HUES64 (cell line): ENCODE measurements around the gene ANTXR1.

Experiments used
- H3K27ac ChIP-seq: 2 replicates; pipeline ENCODE4 v1.7.0; 2013; ENCODE audit warnings: low read depth, low read length, inconsistent platforms
- H3K27me3 ChIP-seq: 2 replicates; pipeline ENCODE4 v1.6.1; 2013; ENCODE audit warnings: mild to moderate bottlenecking, low read length; ENCODE audit not compliant: insufficient read depth
- H3K36me3 ChIP-seq: 2 replicates; pipeline ENCODE4 v1.6.1; 2013; ENCODE audit warnings: mild to moderate bottlenecking, low read length; ENCODE audit not compliant: insufficient read depth
- H3K4me1 ChIP-seq: 2 replicates; pipeline ENCODE4 v1.6.1; 2013; ENCODE audit warnings: mild to moderate bottlenecking, low read length, moderate library complexity; ENCODE audit not compliant: insufficient read depth
- H3K4me3 ChIP-seq: 2 replicates; pipeline ENCODE4 v1.5.1; 2013; ENCODE audit warnings: mild to moderate bottlenecking, low read length, moderate library complexity
- H3K9ac ChIP-seq: 2 replicates; pipeline ENCODE4 v1.6.1; 2013; ENCODE audit warnings: mild to moderate bottlenecking, low read depth, low read length
- H3K9me3 ChIP-seq: 2 replicates; pipeline ENCODE4 v1.6.1; 2013; ENCODE audit warnings: low read depth, low read length; ENCODE audit not compliant: insufficient read depth
- WGBS: fragments of 150-250, 120-280 bp; methylation state at CpG from one replicate; pipeline ENCODE4 v1.1.7; 2013; ENCODE audit warnings: missing lambda C conversion rate; 5-methylcytosine and 5-hydroxymethylcytosine counted together

The ANTXR1 gene

GRCh38 chr2:69156624-69157023 is 143.6 kb downstream of the ANTXR1 start:
- H3K27me3 ChIP-seq, result no peaks in the 10 kb centered on the region
- H3K9ac ChIP-seq, result no peak overlapping the region
- H3K36me3 ChIP-seq, result 0 out of 2 replicates have a peak, but pooled peaks cover 11% of the 10 kb centered on the region
- H3K27ac ChIP-seq, result no peak overlapping the region
- no peaks in the 10 kb centered on the region for H3K9me3 ChIP-seq
- WGBS, result 93% methylated on average over 10 of the region's 10 CpGs
- H3K4me3 ChIP-seq, result no peak overlapping the region
- H3K4me1 ChIP-seq, result peaks cover 15% of the 10 kb centered on the region

GRCh38 chr2:69157441-69157840 is 144.5 kb downstream of the ANTXR1 start:
- Histone ChIP-seq H3K27ac (no peak overlapping the region), H3K4me1 (peaks cover 23% of the 10 kb centered on the region), H3K9me3 (no peaks in the 10 kb centered on the region), H3K4me3 (no peak overlapping the region), H3K9ac (no peak overlapping the region), H3K27me3 (no peaks in the 10 kb centered on the region), H3K36me3 (0 out of 2 replicates have a peak, but pooled peaks cover 7% of the 10 kb centered on the region)
- 88% methylated on average over 3 of the region's 3 CpGs for WGBS

GRCh38 chr2:69159986-69160385 is 147.0 kb downstream of the ANTXR1 start:
- no peak overlapping the region for H3K27ac ChIP-seq
- WGBS, result 72% methylated on average over 6 of the region's 6 CpGs
- H3K4me1 ChIP-seq, result peaks cover 47% of the 10 kb centered on the region

GRCh38 chr2:69162057-69162456 is 149.1 kb downstream of the ANTXR1 start:
- Histone ChIP-seq H3K27ac (peak overlapping the region; percentile 72), H3K36me3 (no peaks in the 10 kb centered on the region; the same call in 1 of the 2 replicates), H3K9ac (no peak overlapping the region), H3K27me3 (no peaks in the 10 kb centered on the region), H3K4me1 (peaks cover 56% of the 10 kb centered on the region), H3K9me3 (no peaks in the 10 kb centered on the region), H3K4me3 (no peak overlapping the region)

More at GRCh38 chr2:69159986-69160385, 147.0 kb downstream of the ANTXR1 start:
- Histone ChIP-seq H3K4me3 (no peak overlapping the region), H3K9me3 (no peaks in the 10 kb centered on the region), H3K9ac (no peak overlapping the region), H3K27me3 (no peaks in the 10 kb centered on the region), H3K36me3 (no peaks in the 10 kb centered on the region)

GRCh38 chr2:69163109-69163508 is 150.1 kb downstream of the ANTXR1 start:
- Histone ChIP-seq H3K4me1 (peaks cover 56% of the 10 kb centered on the region), H3K27me3 (no peaks in the 10 kb centered on the region), H3K9me3 (no peaks in the 10 kb centered on the region), H3K36me3 (no peaks in the 10 kb centered on the region; the same call in 1 of the 2 replicates), H3K4me3 (no peak overlapping the region), H3K9ac (peak overlapping the region; percentile 59; the same call in 1 of the 2 replicates), H3K27ac (peak overlapping the region; percentile 72)
- WGBS, result 38% methylated on average over 6 of the region's 6 CpGs

GRCh38 chr2:69163556-69163955 is 150.6 kb downstream of the ANTXR1 start:
- Histone ChIP-seq H3K9me3 (no peaks in the 10 kb centered on the region), H3K4me3 (no peak overlapping the region), H3K9ac (peak overlapping the region; percentile 59; the same call in 1 of the 2 replicates), H3K36me3 (no peaks in the 10 kb centered on the region; the same call in 1 of the 2 replicates), H3K27ac (peak overlapping the region; percentile 72), H3K27me3 (no peaks in the 10 kb centered on the region), H3K4me1 (peaks cover 56% of the 10 kb centered on the region)
- WGBS, result 92% methylated on average over 5 of the region's 7 CpGs

GRCh38 chr2:69164061-69164778 is 151.2 kb downstream of the ANTXR1 start:
- H3K27me3 ChIP-seq, result no peaks in the 10 kb centered on the region
- H3K9me3 ChIP-seq, result no peaks in the 10 kb centered on the region
- H3K27ac ChIP-seq, result peak overlapping the region; percentile 72; the same call in 1 of the 2 replicates
- peaks cover 56% of the 10 kb centered on the region for H3K4me1 ChIP-seq
- WGBS, result 95% methylated on average over 8 of the region's 8 CpGs
- no peaks in the 10 kb centered on the region; the same call in 1 of the 2 replicates for H3K36me3 ChIP-seq
- H3K9ac ChIP-seq, result no peak overlapping the region
- no peak overlapping the region for H3K4me3 ChIP-seq

GRCh38 chr2:69165091-69165880 is 152.3 kb downstream of the ANTXR1 start:
- H3K27me3 ChIP-seq, result no peaks in the 10 kb centered on the region
- H3K9me3 ChIP-seq, result no peaks in the 10 kb centered on the region
- no peaks in the 10 kb centered on the region; the same call in 1 of the 2 replicates for H3K36me3 ChIP-seq
- 87% methylated on average over 10 of the region's 10 CpGs for WGBS
- no peak overlapping the region for H3K27ac ChIP-seq
- H3K9ac ChIP-seq, result no peak overlapping the region
- peaks cover 57% of the 10 kb centered on the region for H3K4me1 ChIP-seq
- H3K4me3 ChIP-seq, result no peak overlapping the region

- Histone ChIP-seq H3K36me3 (no peaks in the 10 kb centered on the region; the same call in 1 of the 2 replicates), H3K27ac (no peak overlapping the region), H3K9me3 (no peaks in the 10 kb centered on the region), H3K9ac (no peak overlapping the region), H3K4me3 (no peak overlapping the region), H3K27me3 (no peaks in the 10 kb centered on the region), H3K4me1 (peaks cover 53% of the 10 kb centered on the region)
- WGBS, result 92% methylated on average over 2 of the region's 2 CpGs
Measured at GRCh38 chr2:69166465-69166811, 153.5 kb downstream of the ANTXR1 start.

GRCh38 chr2:69166812-69167468 is 154.0 kb downstream of the ANTXR1 start:
- Histone ChIP-seq H3K27me3 (no peaks in the 10 kb centered on the region), H3K36me3 (no peaks in the 10 kb centered on the region; the same call in 1 of the 2 replicates), H3K4me3 (no peak overlapping the region), H3K27ac (no peak overlapping the region), H3K4me1 (peaks cover 48% of the 10 kb centered on the region), H3K9ac (no peak overlapping the region), H3K9me3 (no peaks in the 10 kb centered on the region)
- WGBS, result 93% methylated on average over 5 of the region's 5 CpGs

- no peaks in the 10 kb centered on the region for H3K9me3 ChIP-seq
- H3K36me3 ChIP-seq, result no peaks in the 10 kb centered on the region; the same call in 1 of the 2 replicates
- H3K9ac ChIP-seq, result no peak overlapping the region
- H3K4me1 ChIP-seq, result peaks cover 43% of the 10 kb centered on the region
- H3K27me3 ChIP-seq, result no peaks in the 10 kb centered on the region
- no peak overlapping the region for H3K4me3 ChIP-seq
- H3K27ac ChIP-seq, result no peak overlapping the region
- WGBS, result 94% methylated on average over 4 of the region's 4 CpGs
Measured at GRCh38 chr2:69167469-69167822, 154.5 kb downstream of the ANTXR1 start.
